ENCODE data around the gene TSKS.

- TF ChIP-seq POLR2A (IDR thresholded peaks at IDR 0.05; ENCODE audit: low read depth, low read length) (no peak), CTCF (IDR thresholded peaks at IDR 0.05; ENCODE audit: extremely low read depth in 1 of 2, insufficient read depth in 1 of 2, low read depth in 1 of 2, low read length in 2 of 2) (no peak), EZH2 (IDR thresholded peaks at IDR 0.05; ENCODE audit: borderline replicate concordance, low read depth, low read length, severe bottlenecking) (no peak)
- TF ChIP-seq, protein P1, sequence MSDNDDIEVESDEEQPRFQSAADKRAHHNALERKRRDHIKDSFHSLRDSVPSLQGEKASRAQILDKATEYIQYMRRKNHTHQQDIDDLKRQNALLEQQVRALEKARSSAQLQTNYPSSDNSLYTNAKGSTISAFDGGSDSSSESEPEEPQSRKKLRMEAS (IDR thresholded peaks at IDR 0.05; ENCODE audit: insufficient read depth, insufficient read length) = no peak
Observed at GRCh38 chr19:49761625-49762311, 1.3 kb downstream of the TSKS start.

Data from endothelial cell of umbilical vein (primary cell).